ENCODE results near the gene OR2Z1.

GRCh38 chr19:8675066-8675465, 46.4 kb upstream of the OR2Z1 start:
- no peak for TF ChIP-seq YY1 (IDR thresholded peaks at IDR 0.05; ENCODE audit: low read depth)
- no peak for TF ChIP-seq MAX (IDR thresholded peaks at IDR 0.05)
- TF ChIP-seq FOXM1 (IDR thresholded peaks at IDR 0.05; ENCODE audit: borderline replicate concordance, low read depth) = no peak
